HG03095 (cell line): ENCODE data around the gene CPSF3.

ENCODE experiments used
- ATAC-seq: cut with Tn5 transposase; IDR thresholded peaks from one replicate; pipeline ENCODE4 v1.9.1; 2021; ENCODE audit warnings: moderate library complexity; ENCODE audit not compliant: unreplicated experiment

The CPSF3 gene

DNA sequence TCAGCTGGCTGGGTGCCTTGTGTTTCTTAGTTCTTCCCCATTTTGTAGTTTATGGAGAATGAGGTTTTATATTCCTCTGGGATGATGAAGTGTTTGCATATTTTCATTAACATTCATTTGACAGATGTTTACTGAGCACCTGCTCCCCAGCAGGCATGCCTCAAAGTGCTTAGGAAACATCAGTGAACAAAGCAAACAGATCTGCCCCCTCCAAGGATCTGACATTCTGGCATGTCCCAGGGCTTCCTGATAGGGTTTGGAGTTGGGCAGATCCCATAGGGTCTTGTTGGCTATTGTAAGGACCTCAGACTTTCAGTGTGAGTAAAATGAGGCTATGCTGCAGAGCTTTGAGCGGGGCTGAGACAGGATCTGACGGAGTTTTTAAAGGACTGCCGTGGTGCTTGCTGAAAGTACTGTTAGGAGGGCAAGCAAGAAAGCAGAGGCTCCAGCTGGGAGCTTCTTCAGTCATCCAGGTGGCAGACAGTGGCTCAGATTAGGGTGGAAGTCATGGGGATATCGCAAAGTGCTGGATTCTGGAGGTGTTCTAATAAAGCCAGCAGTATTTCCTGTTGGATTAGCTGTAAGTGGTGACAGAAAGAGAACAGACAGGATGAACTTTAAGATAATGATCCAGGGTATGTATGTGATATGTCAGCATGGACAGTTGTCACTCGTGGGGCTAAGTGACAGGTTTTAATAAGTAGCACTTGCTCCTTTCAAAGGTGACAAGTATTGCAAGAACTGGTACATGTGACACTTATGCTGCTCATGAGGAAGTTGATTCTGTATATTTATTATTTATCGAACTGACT is 39.6 kb downstream of the CPSF3 start:
- ATAC-seq = no peak

DNA sequence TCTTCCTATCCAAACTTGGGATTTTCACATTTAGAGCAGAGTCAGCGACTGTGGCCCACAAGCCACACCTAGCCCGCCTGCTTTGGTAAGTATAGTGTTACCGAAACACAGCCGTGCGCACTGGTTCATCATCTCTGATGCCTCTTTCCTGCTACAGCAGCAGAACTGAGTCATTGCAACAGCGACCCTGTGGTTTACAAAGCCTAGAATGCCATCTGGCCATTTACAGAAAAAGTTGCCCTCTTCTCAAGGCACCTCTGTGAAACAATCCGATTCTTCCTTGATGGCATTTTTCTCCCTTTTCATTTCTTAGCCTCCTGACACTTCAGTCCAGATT is 40.2 kb downstream of the CPSF3 start:
- ATAC-seq = no peak

GRCh38 chr2:9465170-9465569 is 41.7 kb downstream of the CPSF3 start:
- no peak for ATAC-seq

DNA sequence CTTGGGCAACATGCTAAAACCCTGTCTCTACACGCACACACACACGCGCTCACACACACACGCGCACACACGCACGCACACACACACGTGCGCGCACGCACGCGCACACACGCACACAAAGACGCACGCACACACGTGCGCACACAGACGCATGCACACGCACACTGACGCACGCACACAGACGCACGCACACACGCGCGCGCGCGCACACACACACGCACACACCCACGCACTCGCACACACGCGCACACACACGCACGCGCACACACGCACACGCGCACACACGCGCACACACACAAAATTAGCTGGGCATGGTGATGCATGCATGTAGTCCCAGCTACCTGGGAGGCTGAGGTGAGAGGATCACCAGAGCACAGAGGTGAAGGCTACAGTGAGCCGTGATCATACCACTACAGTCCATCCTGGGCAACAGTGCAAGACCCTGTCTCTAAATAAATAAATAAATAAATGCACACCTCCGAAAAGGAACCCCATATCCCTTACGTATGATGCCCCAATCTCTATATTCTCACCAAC is 42.8 kb downstream of the CPSF3 start:
- ATAC-seq = no peak

- ATAC-seq = no peak
These were observed 44.2 kb downstream of the CPSF3 start for GRCh38 chr2:9467687-9468086.

GRCh38 chr2:9471206-9471605 is 47.8 kb downstream of the CPSF3 start:
- ATAC-seq = no peak

GRCh38 chr2:9472511-9472910 is 49.1 kb downstream of the CPSF3 start:
- ATAC-seq = no peak

- ATAC-seq = no peak
These were observed 50.0 kb downstream of the CPSF3 start for GRCh38 chr2:9473308-9473984.

GRCh38 chr2:9473985-9474360 is 50.5 kb downstream of the CPSF3 start:
- peak; percentile 3 for ATAC-seq

- peak; percentile 70 for ATAC-seq
These were observed 51.1 kb downstream of the CPSF3 start, which contains the start of gene IAH1 for GRCh38 chr2:9474361-9475057. Gene IAH1, plus strand, starts transcription at chr2:9474551. Its CDS starts 16 bp downstream, at chr2:9474567.

GRCh38 chr2:9477914-9478313 is 54.5 kb downstream of the CPSF3 start:
- no peak for ATAC-seq

DNA sequence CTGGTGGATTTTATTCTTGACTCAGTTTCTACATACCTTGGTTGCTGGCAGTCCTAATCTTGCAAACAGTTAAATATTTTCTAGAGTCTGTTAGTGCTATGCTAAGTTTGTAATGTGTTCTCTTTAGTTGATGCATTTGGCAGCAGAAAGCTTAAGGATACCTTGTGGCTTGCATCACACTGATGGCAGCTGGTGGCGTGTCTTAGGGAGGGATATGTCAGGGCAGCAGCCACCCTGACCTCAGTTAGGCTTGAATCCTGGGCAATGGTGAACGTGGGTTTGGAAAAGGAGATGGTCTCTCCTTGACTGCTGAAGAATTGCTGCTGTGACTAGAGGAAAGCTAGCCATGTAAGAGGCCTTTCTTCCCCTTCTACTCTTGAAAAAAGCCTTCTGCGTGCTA is 55.1 kb downstream of the CPSF3 start:
- ATAC-seq = no peak

GRCh38 chr2:9480157-9480556 is 56.7 kb downstream of the CPSF3 start:
- ATAC-seq = no peak

GRCh38 chr2:9483107-9483506 is 59.7 kb downstream of the CPSF3 start:
- no peak for ATAC-seq

- no peak for ATAC-seq
These were observed 61.1 kb downstream of the CPSF3 start for GRCh38 chr2:9484533-9484932.

DNA sequence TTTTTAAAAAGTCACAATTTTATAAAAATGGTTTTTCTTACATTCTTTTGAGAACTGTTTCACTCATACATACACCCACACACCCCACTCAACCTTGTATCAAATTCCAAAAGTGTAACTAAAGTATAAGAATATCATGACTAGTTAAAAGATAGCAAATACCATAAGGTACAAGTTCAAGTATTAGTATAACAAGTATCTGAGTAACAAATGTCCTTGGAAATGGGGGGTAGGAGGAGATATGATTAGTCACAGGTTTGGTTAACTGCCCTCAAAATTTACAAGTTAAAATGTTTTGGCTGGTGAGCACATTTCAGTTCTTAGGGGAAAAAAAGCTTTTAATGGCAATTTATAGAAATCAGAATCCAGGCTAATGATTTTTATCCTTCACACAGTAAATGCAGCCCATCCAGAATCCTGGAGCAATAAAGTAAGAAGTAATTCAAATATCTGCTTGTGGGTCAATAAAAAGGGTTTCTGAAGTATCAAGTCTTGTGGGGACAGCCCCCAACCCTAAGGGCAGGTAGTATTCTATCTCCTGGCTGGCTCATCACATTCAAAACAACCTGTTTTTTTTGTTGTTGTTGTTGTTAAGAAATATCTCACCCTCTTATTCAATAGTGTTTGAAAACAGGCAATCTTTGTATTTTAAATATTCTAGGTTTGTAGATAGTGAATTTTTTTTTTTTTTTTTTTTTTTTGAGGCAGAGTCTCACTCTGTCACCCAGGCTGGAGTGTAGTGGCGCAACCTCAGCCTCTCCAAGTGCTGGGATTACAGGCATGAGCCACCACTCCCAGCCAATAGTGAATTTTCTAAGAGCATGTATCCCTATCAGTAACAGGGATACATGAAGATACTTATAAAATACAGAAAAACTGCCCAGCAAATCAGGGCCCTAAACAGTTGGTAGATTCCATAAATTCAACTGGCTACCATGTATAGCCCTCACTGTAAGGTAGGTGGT is 65.4 kb downstream of the CPSF3 start:
- no peak for ATAC-seq

GRCh38 chr2:9490789-9491188 is 67.3 kb downstream of the CPSF3 start:
- ATAC-seq = no peak

- no peak for ATAC-seq
These were observed 69.5 kb downstream of the CPSF3 start for GRCh38 chr2:9492927-9493326.

GRCh38 chr2:9493478-9493877 is 70.0 kb downstream of the CPSF3 start:
- ATAC-seq = no peak

DNA sequence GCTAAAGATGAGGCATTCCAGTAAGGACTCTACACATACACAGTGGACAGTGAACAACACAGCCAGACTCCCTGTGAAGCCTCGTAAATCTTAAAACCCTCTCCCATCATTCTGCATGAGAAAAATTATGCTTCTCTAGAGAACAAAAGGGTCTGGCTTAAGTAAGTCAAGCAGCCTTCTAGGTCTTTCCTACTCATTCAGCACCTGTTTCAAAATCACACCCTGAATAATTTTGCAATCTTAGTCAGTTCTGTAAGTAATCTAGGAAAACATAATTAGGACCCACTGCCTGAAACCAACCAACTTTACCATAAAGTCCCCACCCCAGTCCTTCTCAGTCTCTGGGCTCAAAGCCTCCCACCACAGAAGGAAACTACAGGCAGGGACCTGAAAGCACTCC is 70.6 kb downstream of the CPSF3 start:
- ATAC-seq = no peak

DNA sequence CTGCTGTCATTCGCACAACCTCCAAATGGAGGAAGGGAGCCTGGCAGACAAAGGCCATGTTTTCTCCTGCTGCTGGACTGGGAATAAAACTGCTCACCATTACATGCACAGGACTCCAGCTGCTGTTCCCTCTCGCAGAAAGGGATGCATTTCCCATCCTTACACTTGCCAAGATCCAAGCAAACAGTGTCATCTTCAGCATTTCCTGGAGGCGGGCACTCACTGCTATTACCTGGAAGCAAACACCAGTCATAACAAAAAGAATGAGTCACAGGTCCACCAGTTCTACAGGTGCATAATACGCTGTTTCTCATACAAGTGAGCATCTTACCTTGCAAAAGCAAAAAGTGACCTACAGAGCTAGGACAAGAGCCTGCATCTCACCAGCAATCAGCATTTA is 73.6 kb downstream of the CPSF3 start:
- ATAC-seq = no peak
